ENCODE measurements around the gene PRKAR2B.
"Not testable (repeated sequence)": the region's sequence is repeated elsewhere in the genome, so short reads cannot be mapped to it uniquely, and the experiment has no call there.

PRKAR2B gene

GRCh38 chr7:107093671-107094070, 49.2 kb downstream of the PRKAR2B start:
- not testable (repeated sequence) for H3K36me3 ChIP-seq (replicated peaks in 1 of 2; ENCODE audit: control insufficient read depth in 2 of 2, insufficient read depth in 2 of 2, low read length in 2 of 2); H4K8ac ChIP-seq (ENCODE audit: low read depth, low read length); H2AK5ac ChIP-seq (ENCODE audit: low read depth, low read length); H3K4me3 ChIP-seq (ENCODE audit: low read length in 2 of 2); H3K14ac ChIP-seq (ENCODE audit: low read length); H2AFZ ChIP-seq (ENCODE audit: low read length); H2BK120ac ChIP-seq (ENCODE audit: low read depth, low read length); H2BK5ac ChIP-seq (ENCODE audit: low read length); H4K91ac ChIP-seq (ENCODE audit: low read depth, low read length, poor library complexity); H3K4me2 ChIP-seq (ENCODE audit: insufficient read depth, low read length, poor library complexity, severe bottlenecking); H2BK12ac ChIP-seq (ENCODE audit: low read length); H3K9me3 ChIP-seq (replicated peaks in 1 of 2; ENCODE audit: control insufficient read depth in 2 of 2, insufficient read depth in 1 of 2, low read depth in 1 of 2, low read length in 2 of 2); H3K4ac ChIP-seq (ENCODE audit: low read length); H3K27ac ChIP-seq (replicated peaks; ENCODE audit: low read length); DNase-seq (ENCODE audit: low spot score); H3K4me1 ChIP-seq (ENCODE audit: control insufficient read depth in 2 of 2, insufficient read depth in 1 of 2, low read depth in 1 of 2, low read length in 2 of 2); H3K18ac ChIP-seq (ENCODE audit: low read length); H3K9ac ChIP-seq (ENCODE audit: low read depth, low read length, poor library complexity); H3K23ac ChIP-seq (ENCODE audit: low read depth, low read length, poor library complexity); H2BK15ac ChIP-seq (ENCODE audit: low read length); H3K79me1 ChIP-seq (ENCODE audit: low read depth, low read length); H3K27me3 ChIP-seq (ENCODE audit: control insufficient read depth in 3 of 3, insufficient read depth in 3 of 3, low read depth in 1 of 3, low read length in 3 of 3)
- no CpG with 5 or more reads among the region's 5 CpGs for WGBS, 2 donors (ENCODE audit: extremely low coverage in 2 of 2, insufficient read length in 2 of 2, insufficient replicate concordance in 1 of 2)

- not testable (repeated sequence) for H3K9me3 ChIP-seq (replicated peaks in 1 of 2; ENCODE audit: control insufficient read depth in 2 of 2, insufficient read depth in 1 of 2, low read depth in 1 of 2, low read length in 2 of 2); H2BK120ac ChIP-seq (ENCODE audit: low read depth, low read length); DNase-seq (ENCODE audit: low spot score); H3K36me3 ChIP-seq (replicated peaks in 1 of 2; ENCODE audit: control insufficient read depth in 2 of 2, insufficient read depth in 2 of 2, low read length in 2 of 2); H4K8ac ChIP-seq (ENCODE audit: low read depth, low read length); H4K91ac ChIP-seq (ENCODE audit: low read depth, low read length, poor library complexity); H3K27me3 ChIP-seq (ENCODE audit: control insufficient read depth in 3 of 3, insufficient read depth in 3 of 3, low read depth in 1 of 3, low read length in 3 of 3); H3K9ac ChIP-seq (ENCODE audit: low read depth, low read length, poor library complexity); H3K4me2 ChIP-seq (ENCODE audit: insufficient read depth, low read length, poor library complexity, severe bottlenecking); H2AFZ ChIP-seq (ENCODE audit: low read length); H3K79me1 ChIP-seq (ENCODE audit: low read depth, low read length); H3K14ac ChIP-seq (ENCODE audit: low read length); H3K4me1 ChIP-seq (ENCODE audit: control insufficient read depth in 2 of 2, insufficient read depth in 1 of 2, low read depth in 1 of 2, low read length in 2 of 2); H2BK12ac ChIP-seq (ENCODE audit: low read length); H3K23ac ChIP-seq (ENCODE audit: low read depth, low read length, poor library complexity); H3K18ac ChIP-seq (ENCODE audit: low read length); H2AK5ac ChIP-seq (ENCODE audit: low read depth, low read length); H3K4me3 ChIP-seq (ENCODE audit: low read length in 2 of 2); H2BK15ac ChIP-seq (ENCODE audit: low read length); H3K27ac ChIP-seq (replicated peaks; ENCODE audit: low read length); H3K4ac ChIP-seq (ENCODE audit: low read length); H2BK5ac ChIP-seq (ENCODE audit: low read length)
- WGBS, 2 donors (ENCODE audit: extremely low coverage in 2 of 2, insufficient read length in 2 of 2, insufficient replicate concordance in 1 of 2): no CpG with 5 or more reads among the region's 12 CpGs
Measured at GRCh38 chr7:107099154-107099553, 54.6 kb downstream of the PRKAR2B start.

- Histone ChIP-seq H3K9ac (ENCODE audit: low read depth, low read length, poor library complexity) (no peak overlapping the region), H3K4me1 (ENCODE audit: control insufficient read depth in 2 of 2, insufficient read depth in 1 of 2, low read depth in 1 of 2, low read length in 2 of 2) (no peaks in the 10 kb centered on the region), H3K27me3 (ENCODE audit: control insufficient read depth in 3 of 3, insufficient read depth in 3 of 3, low read depth in 1 of 3, low read length in 3 of 3) (no peaks in the 10 kb centered on the region), H3K23ac (ENCODE audit: low read depth, low read length, poor library complexity) (no peak overlapping the region), H3K27ac (replicated peaks; ENCODE audit: low read length) (no peak overlapping the region), H3K4ac (ENCODE audit: low read length) (no peak overlapping the region), H2AK5ac (ENCODE audit: low read depth, low read length) (no peak overlapping the region), H3K9me3 (replicated peaks in 1 of 2; ENCODE audit: control insufficient read depth in 2 of 2, insufficient read depth in 1 of 2, low read depth in 1 of 2, low read length in 2 of 2) (peaks cover 0 to 3% of the 10 kb centered on the region in 2 donors), H3K18ac (ENCODE audit: low read length) (no peak overlapping the region), H2BK5ac (ENCODE audit: low read length) (no peak overlapping the region), H3K14ac (ENCODE audit: low read length) (no peak overlapping the region), H4K91ac (ENCODE audit: low read depth, low read length, poor library complexity) (no peak overlapping the region), H3K79me1 (ENCODE audit: low read depth, low read length) (no peaks in the 10 kb centered on the region), H2BK15ac (ENCODE audit: low read length) (no peak overlapping the region), H3K4me2 (ENCODE audit: insufficient read depth, low read length, poor library complexity, severe bottlenecking) (no peak overlapping the region), H2AFZ (ENCODE audit: low read length) (no peak overlapping the region), H4K8ac (ENCODE audit: low read depth, low read length) (no peak overlapping the region), H3K36me3 (replicated peaks in 1 of 2; ENCODE audit: control insufficient read depth in 2 of 2, insufficient read depth in 2 of 2, low read length in 2 of 2) (no peaks in the 10 kb centered on the region), H3K4me3 (ENCODE audit: low read length in 2 of 2) (no peak overlapping the region), H2BK12ac (ENCODE audit: low read length) (no peak overlapping the region), H2BK120ac (ENCODE audit: low read depth, low read length) (no peak overlapping the region)
- WGBS, 2 donors (ENCODE audit: extremely low coverage in 2 of 2, insufficient read length in 2 of 2, insufficient replicate concordance in 1 of 2): no CpG with 5 or more reads among the region's 1 CpG
- DNase-seq (ENCODE audit: low spot score): no peak
Measured at GRCh38 chr7:107100824-107101223, 56.3 kb downstream of the PRKAR2B start.

- no peak overlapping the region for H4K91ac ChIP-seq (ENCODE audit: low read depth, low read length, poor library complexity)
- H3K27ac ChIP-seq (replicated peaks; ENCODE audit: low read length): no peak overlapping the region
- no peaks in the 10 kb centered on the region for H3K4me1 ChIP-seq (ENCODE audit: control insufficient read depth in 2 of 2, insufficient read depth in 1 of 2, low read depth in 1 of 2, low read length in 2 of 2)
- H3K79me1 ChIP-seq (ENCODE audit: low read depth, low read length): no peaks in the 10 kb centered on the region
- no peak overlapping the region for H3K4ac ChIP-seq (ENCODE audit: low read length)
- no peak overlapping the region for H2BK15ac ChIP-seq (ENCODE audit: low read length)
- H2BK12ac ChIP-seq (ENCODE audit: low read length): no peak overlapping the region
- no peak overlapping the region for H2BK5ac ChIP-seq (ENCODE audit: low read length)
- no peak overlapping the region for H3K23ac ChIP-seq (ENCODE audit: low read depth, low read length, poor library complexity)
- peaks cover 0 to 3% of the 10 kb centered on the region in 2 donors for H3K9me3 ChIP-seq (replicated peaks in 1 of 2; ENCODE audit: control insufficient read depth in 2 of 2, insufficient read depth in 1 of 2, low read depth in 1 of 2, low read length in 2 of 2)
- H2AFZ ChIP-seq (ENCODE audit: low read length): no peak overlapping the region
- H3K27me3 ChIP-seq (ENCODE audit: control insufficient read depth in 3 of 3, insufficient read depth in 3 of 3, low read depth in 1 of 3, low read length in 3 of 3): no peaks in the 10 kb centered on the region
- H3K36me3 ChIP-seq (replicated peaks in 1 of 2; ENCODE audit: control insufficient read depth in 2 of 2, insufficient read depth in 2 of 2, low read length in 2 of 2): no peaks in the 10 kb centered on the region
- H3K4me3 ChIP-seq (ENCODE audit: low read length in 2 of 2): no peak overlapping the region
- no peak overlapping the region for H3K4me2 ChIP-seq (ENCODE audit: insufficient read depth, low read length, poor library complexity, severe bottlenecking)
- no peak overlapping the region for H2AK5ac ChIP-seq (ENCODE audit: low read depth, low read length)
- DNase-seq (ENCODE audit: low spot score): no peak
- WGBS, 2 donors (ENCODE audit: extremely low coverage in 2 of 2, insufficient read length in 2 of 2, insufficient replicate concordance in 1 of 2): no CpG with 5 or more reads among the region's 4 CpGs
- H2BK120ac ChIP-seq (ENCODE audit: low read depth, low read length): no peak overlapping the region
- no peak overlapping the region for H3K9ac ChIP-seq (ENCODE audit: low read depth, low read length, poor library complexity)
- H4K8ac ChIP-seq (ENCODE audit: low read depth, low read length): no peak overlapping the region
- H3K18ac ChIP-seq (ENCODE audit: low read length): no peak overlapping the region
- H3K14ac ChIP-seq (ENCODE audit: low read length): no peak overlapping the region
Measured at GRCh38 chr7:107103369-107103768, 58.9 kb downstream of the PRKAR2B start.
